Spleen (tissue), 11 donors: Measurements from ENCODE around the gene MYL6B. TPM values are rescaled to one million over a fixed set of nuclear protein-coding genes. Genes with fewer than 3 reads are reported as not detected.
"Not testable (repeated sequence)": the region's sequence is repeated elsewhere in the genome, so short reads cannot be mapped to it uniquely, and the experiment has no call there.

Experiments used
- DNase-seq: peaks from one replicate; pipeline ENCODE4 v3.0.0-alpha.2; 2020
- H3K27ac ChIP-seq, 8 donors: fragments of 200-600 bp; sonication (generic) in 7 of 8; 1 replicate in 4 of 8; 2 replicates in 4 of 8; pipeline versions ENCODE4 v1.5.0 to v1.8.0; 2016 to 2021; ENCODE audit warnings: inconsistent platforms in 4 of 8, mild to moderate bottlenecking in 4 of 8, moderate library complexity in 1 of 8
- H3K27me3 ChIP-seq, 7 donors: fragments of 200-600 bp; sonication (generic) in 6 of 7; replicated peaks in 1 of 7; 1 replicate in 4 of 7; 2 replicates in 3 of 7; pipeline versions ENCODE4 v1.5.0 to v1.8.0; 2016 to 2021; ENCODE audit warnings: inconsistent platforms in 3 of 7, mild to moderate bottlenecking in 1 of 7
- H3K36me3 ChIP-seq, 6 donors: fragments of 200-600 bp; sonication (generic) in 5 of 6; 1 replicate in 4 of 6; 2 replicates in 2 of 6; pipeline versions ENCODE4 v1.5.0 to v1.8.0; 2016 to 2021; ENCODE audit warnings: inconsistent platforms in 2 of 6
- H3K4me1 ChIP-seq, 6 donors: fragments of 200-600 bp; sonication (generic) in 5 of 6; 1 replicate in 3 of 6; 2 replicates in 3 of 6; pipeline versions ENCODE4 v1.5.0 to v1.8.0; 2016 to 2021; ENCODE audit warnings: inconsistent platforms in 3 of 6
- H3K4me3 ChIP-seq, 8 donors: fragments of 200-600 bp; sonication (generic) in 7 of 8; 1 replicate in 4 of 8; 2 replicates in 4 of 8; pipeline versions ENCODE4 v1.5.0 to v1.8.0; 2016 to 2021; ENCODE audit warnings: inconsistent platforms in 4 of 8, mild to moderate bottlenecking in 4 of 8, moderate library complexity in 2 of 8
- H3K9me3 ChIP-seq, 8 donors: fragments of 200-600 bp; sonication (generic) in 7 of 8; 1 replicate in 4 of 8; 2 replicates in 4 of 8; pipeline versions ENCODE4 v1.5.0 to v1.8.0; 2016 to 2021; ENCODE audit warnings: inconsistent platforms in 4 of 8
- CTCF ChIP-seq, 11 experiments: fragments of 200-600 bp in 7 of 11; fragments of 450-650 bp in 4 of 11; sonication (generic) in 4 of 11; IDR thresholded peaks in 8 of 11; conservative IDR thresholded peaks in 3 of 11; 1 replicate in 7 of 11; 2 replicates in 4 of 11; pipeline versions ENCODE4 v1.4.0 to v1.8.0; 2016 to 2021; ENCODE audit warnings: antibody characterized with exemption in 11 of 11, inconsistent platforms in 4 of 11, mild to moderate bottlenecking in 1 of 11
- POLR2A ChIP-seq, 3 donors: fragments of 450-650 bp; IDR thresholded peaks; one replicate each; pipeline ENCODE4 v1.5.1; 2017; ENCODE audit warnings: antibody characterized with exemption in 3 of 3, mild to moderate bottlenecking in 1 of 3
- POLR2AphosphoS5 ChIP-seq, 3 donors: sonication (generic); formaldehyde crosslinking; IDR thresholded peaks; one replicate each; pipeline ENCODE4 v1.5.1; 2017; ENCODE audit warnings: antibody characterized with exemption in 3 of 3
- WGBS, 5 donors: extraction: QIAGEN DNeasy Blood & Tissue Kit in 3 of 5; methylation state at CpG; one replicate each; pipeline versions ENCODE4 v1.1.5 to v1.1.7; 2013 to 2018; 5-methylcytosine and 5-hydroxymethylcytosine counted together
- intact Hi-C: fragments of 100-400 bp; cut with DNase I; formaldehyde crosslinking; loops from one replicate; pipeline ENCODE4 v1.15.0; 2023; ENCODE audit warnings: low total_unique reads
- polyA plus RNA-seq, 3 donors: library from polyadenylated mRNA; stranded (reverse); fragments of 200-250 nt; gene quantifications; one replicate each; pipeline ENCODE4 v1.2.1, GENCODE V29; 2013
- total RNA-seq, 7 donors: library from RNA; depleted of rRNA in 3 of 7; stranded (reverse); fragments of >200 nt in 3 of 7; fragmentation: NEBNext Ultra II Directional in 4 of 7; extraction: Animal tissue kit (Norgen Biotek cat#: 25700) in 4 of 7; gene quantifications; one replicate each; pipeline versions ENCODE4 v1.1.0 to v1.2.1, GENCODE V29; 2016 to 2021
- donor health status: healthy with polysubstance abuse.
- donor health status: DM: no; HTN: no; CAD: no; lungs with moderate emphysema.
- donor health status: DM: no; HTN: no; CAD: no.
- donor health status: Bipolar disorder and iron deficiency.
- donor health status: healthy.
- donor health status: DM: no; HTN: no; CAD: no.
- donor health status: DM: yes; HTN: yes; CAD: no.

MYL6B gene
- total and polyA plus RNA-seq, 10 donors, result 17.1 to 101 (median 40.4) TPM

- no peak for DNase-seq
- 93 to 97% (median 95%) methylated on average over 11 of the region's 11 CpGs for WGBS, 5 donors
- TF ChIP-seq POLR2A (IDR thresholded peaks at IDR 0.05) (no peak), POLR2AphosphoS5 (IDR thresholded peaks at IDR 0.05) (no peak), CTCF (IDR thresholded peaks at IDR 0.05 in 8 of 11, conservative IDR thresholded peaks at IDR 0.05 in 3 of 11) (no peak)
- Histone ChIP-seq H3K27me3 (no peaks in the 10 kb centered on the region), H3K27ac (no peak overlapping the region), H3K36me3 (peaks cover 0 to 11% (median 9%) of the 10 kb centered on the region in 6 donors), H3K4me3 (no peak overlapping the region), H3K9me3 (no peaks in the 10 kb centered on the region), H3K4me1 (peaks cover 23 to 72% (median 58%) of the 10 kb centered on the region in 6 donors)
- intact Hi-C loops, result no loop called here
These were observed 3.0 kb downstream of the MYL6B start for GRCh38 chr12:56155256-56155845.

- Histone ChIP-seq H3K27ac (peak overlapping the region; percentile 87 to 99 (median 95)), H3K4me3 (peak overlapping the region; percentile 66 to 88 (median 71)), H3K4me1 (peaks cover 26 to 72% (median 59%) of the 10 kb centered on the region in 6 donors), H3K36me3 (peaks cover 0 to 23% (median 22%) of the 10 kb centered on the region in 6 donors)
- DNase-seq, intact Hi-C loops, H3K27me3 ChIP-seq, H3K9me3 ChIP-seq: not testable (repeated sequence)
- WGBS, 5 donors, result 90 to 94% (median 91%) methylated on average over 21 of the region's 21 CpGs
These were observed 4.2 kb downstream of the MYL6B start for GRCh38 chr12:56156464-56157200.

GRCh38 chr12:56157201-56158028 lies 5.0 kb downstream of the MYL6B start:
- Histone ChIP-seq H3K36me3 (peaks cover 0 to 31% (median 29%) of the 10 kb centered on the region in 6 donors), H3K9me3 (no peaks in the 10 kb centered on the region), H3K27me3 (no peaks in the 10 kb centered on the region), H3K4me1 (peaks cover 22 to 75% (median 62%) of the 10 kb centered on the region in 6 donors), H3K27ac (peak overlapping the region; percentile 87 to 99 (median 95)), H3K4me3 (peak overlapping the region; percentile 66 to 88 (median 71))
- 5 to 8% (median 6%) methylated on average over 43 to 45 of the region's 45 CpGs for WGBS, 5 donors
- DNase-seq, result peak; percentile 88
- intact Hi-C loops, result no loop called here
- TF ChIP-seq CTCF (IDR thresholded peaks at IDR 0.05 in 8 of 11, conservative IDR thresholded peaks at IDR 0.05 in 3 of 11) (peak; percentile 57 to 81 (median 73)), POLR2AphosphoS5 (IDR thresholded peaks at IDR 0.05) (peak in 2 of 3 donors; percentile 58 to 68), POLR2A (IDR thresholded peaks at IDR 0.05) (peak in 1 of 3 donors; percentile 58)

GRCh38 chr12:56158029-56158925 lies 5.9 kb downstream of the MYL6B start, which contains the start of gene MYL6:
Gene MYL6 (plus strand): TSS chr12:56158359. CDS start chr12:56158402, 43 bp downstream.
- Histone ChIP-seq H3K9me3 (no peaks in the 10 kb centered on the region), H3K36me3 (peaks cover 0 to 40% (median 38%) of the 10 kb centered on the region in 6 donors), H3K4me1 (peaks cover 22 to 75% (median 58%) of the 10 kb centered on the region in 6 donors), H3K4me3 (peak within 1 kb of the TSS; percentile 66 to 88 (median 71)), H3K27ac (peak within 1 kb of the TSS; percentile 87 to 99 (median 95)), H3K27me3 (no peaks in the 10 kb centered on the region)
- peak; percentile 97 for DNase-seq
- peak; percentile 90 to 98 (median 97) for TF ChIP-seq POLR2A (IDR thresholded peaks at IDR 0.05)
- peak in 1 of 11 experiments; percentile 7 for TF ChIP-seq CTCF (IDR thresholded peaks at IDR 0.05 in 8 of 11, conservative IDR thresholded peaks at IDR 0.05 in 3 of 11)
- peak; percentile 90 to 100 (median 98) for TF ChIP-seq POLR2AphosphoS5 (IDR thresholded peaks at IDR 0.05)
- 0 to 1% (median 1%) methylated on average over 25 to 30 of the region's 30 CpGs for WGBS, 5 donors
- intact Hi-C loops, result no loop called here
